GM12878 (cell line): ENCODE data around the gene CTSO. TPM values are rescaled to one million over a fixed set of nuclear protein-coding genes. Genes with fewer than 3 reads are reported as not detected.

ENCODE experiments used
- ATAC-seq: fragments of 200-7000 bp; cut with Tn5 transposase; 3 replicates; pipeline ENCODE4 v1.9.1; 2020; ENCODE audit warnings: mild to moderate bottlenecking, moderate library complexity
- BruUV-seq: library from RNA; stranded (reverse); fragments of 400-500 nt; replicated peaks from 2 replicates; lab custom pipeline; 2021; lab: Mats Ljungman, UMichigan
- CTCF ChIA-PET: fragments of 300-600 bp; sonication (Branson Sonifier 250); formaldehyde crosslinking; extraction: SDS; loops from one replicate; lab custom pipeline; 2021; ENCODE audit warnings: inconsistent platforms; lab: Yijun Ruan, JAX
- POLR2A ChIA-PET: fragments of 350-600 bp; formaldehyde crosslinking; extraction: SDS; loops from one replicate; lab custom pipeline; 2021; ENCODE audit warnings: inconsistent platforms; lab: Charles Lee
- RAD21 ChIA-PET: fragments of 300-600 bp; sonication (Branson Sonifier 250); formaldehyde crosslinking; loops from one replicate; lab custom pipeline; 2023; ENCODE audit warnings: antibody characterized with exemption; ENCODE audit not compliant: unreplicated experiment; lab: Charles Lee
- SMC1A ChIA-PET: fragments of 300-600 bp; sonication (Branson Sonifier 250); formaldehyde crosslinking; loops from one replicate; lab custom pipeline; 2023; ENCODE audit not compliant: unreplicated experiment, uncharacterized antibody; lab: Charles Lee
- DNase-seq: peaks from one replicate; pipeline ENCODE4 v3.0.0-alpha.2; 2011; ENCODE audit warnings: low read depth, low spot score
- FAIRE-seq: peaks from 3 replicates; lab custom pipeline; 2011; peaks lifted over from hg19 to GRCh38; lab: Jason Lieb, UNC
- H2AFZ ChIP-seq: 2 replicates; pipeline ENCODE4 v1.6.0; 2011; ENCODE audit warnings: low read depth, low read length, control low read depth; ENCODE audit not compliant: control insufficient read depth
- H3K27ac ChIP-seq: 2 replicates; pipeline ENCODE4 v1.5.1; 2011; ENCODE audit warnings: control low read depth; ENCODE audit not compliant: control insufficient read depth, insufficient read depth
- H3K27me3 ChIP-seq, 2 experiments: replicated peaks in 1 of 2; 2 replicates each; pipeline versions ENCODE4 v1.6.0 to v1.6.1; 2011; ENCODE audit warnings: low read length in 1 of 2; ENCODE audit not compliant: control insufficient read depth in 2 of 2, insufficient read depth in 2 of 2
- H3K36me3 ChIP-seq, 2 experiments: 2 replicates each; pipeline ENCODE4 v1.5.1; 2011; ENCODE audit warnings: low read length in 1 of 2; ENCODE audit not compliant: control insufficient read depth in 2 of 2, insufficient read depth in 2 of 2
- H3K4me1 ChIP-seq: 2 replicates; pipeline ENCODE4 v1.6.1; 2011; ENCODE audit warnings: mild to moderate bottlenecking, low read length, moderate library complexity, mixed read lengths; ENCODE audit not compliant: control insufficient read depth, insufficient read depth
- H3K4me2 ChIP-seq: 2 replicates; pipeline ENCODE4 v1.6.0; 2011; ENCODE audit warnings: control low read depth; ENCODE audit not compliant: control insufficient read depth, insufficient read depth
- H3K4me3 ChIP-seq: fragments of 200-600 bp; sonication (generic); 2 replicates; pipeline ENCODE4 v1.5.1; 2016
- H3K79me2 ChIP-seq: 2 replicates; pipeline ENCODE4 v1.6.0; 2011; ENCODE audit warnings: low read length; ENCODE audit not compliant: control insufficient read depth, insufficient read depth
- H3K9ac ChIP-seq: 2 replicates; pipeline ENCODE4 v1.8.0; 2011; ENCODE audit warnings: low read length, control low read depth, mixed read lengths; ENCODE audit not compliant: control insufficient read depth, insufficient read depth
- H3K9me3 ChIP-seq: replicated peaks from 3 replicates; pipeline ENCODE4 v1.5.1; 2011; ENCODE audit warnings: mild to moderate bottlenecking, low read length; ENCODE audit not compliant: control insufficient read depth, insufficient read depth
- H4K20me1 ChIP-seq: 2 replicates; pipeline ENCODE4 v1.6.0; 2011; ENCODE audit not compliant: control insufficient read depth, insufficient read depth
- ATF3 ChIP-seq: IDR thresholded peaks from 2 replicates; pipeline ENCODE4 v1.6.1; 2011; ENCODE audit warnings: low read depth, mild to moderate bottlenecking, low read length, moderate library complexity, borderline replicate concordance; ENCODE audit errors: extremely low read depth
- ATF7 ChIP-seq: fragments of 450-650 bp; IDR thresholded peaks from 2 replicates; pipeline ENCODE4 v1.6.1; 2016; ENCODE audit warnings: low read depth, mild to moderate bottlenecking
- BMI1 ChIP-seq: fragments of 450-650 bp; IDR thresholded peaks from 2 replicates; pipeline ENCODE4 v1.6.1; 2016; ENCODE audit warnings: mild to moderate bottlenecking, moderate library complexity, borderline replicate concordance
- CHD2 ChIP-seq: IDR thresholded peaks from 2 replicates; pipeline ENCODE4 v1.6.1; 2011; ENCODE audit warnings: low read depth, low read length, improper control_type of control experiment, borderline replicate concordance
- HDAC6 ChIP-seq: fragments of 200-600 bp; sonication (generic); IDR thresholded peaks from one replicate; pipeline ENCODE4 v1.8.0; 2017; ENCODE audit warnings: antibody characterized with exemption; ENCODE audit not compliant: unreplicated experiment
- LARP7 ChIP-seq: fragments of 450-650 bp; IDR thresholded peaks from 2 replicates; pipeline ENCODE4 v1.6.1; 2017; ENCODE audit warnings: mild to moderate bottlenecking
- MEF2A ChIP-seq: IDR thresholded peaks from 2 replicates; pipeline ENCODE4 v1.6.1; 2011; ENCODE audit warnings: low read depth, mild to moderate bottlenecking, low read length, moderate library complexity; ENCODE audit not compliant: insufficient read depth
- MYC ChIP-seq: IDR thresholded peaks from 2 replicates; pipeline ENCODE4 v1.6.1; 2011; ENCODE audit warnings: mild to moderate bottlenecking, low read length, moderate library complexity, inconsistent platforms; ENCODE audit not compliant: insufficient read depth, insufficient replicate concordance, insufficient read length, severe bottlenecking
- NFYA ChIP-seq: IDR thresholded peaks from 2 replicates; pipeline ENCODE4 v1.6.1; 2011; ENCODE audit warnings: low read depth, mild to moderate bottlenecking, low read length, improper control_type of control experiment, borderline replicate concordance
- RUNX3 ChIP-seq: IDR thresholded peaks from 2 replicates; pipeline ENCODE4 v1.6.1; 2012; ENCODE audit warnings: low read length, inconsistent platforms
- SPI1 ChIP-seq: IDR thresholded peaks from 2 replicates; pipeline ENCODE4 v1.6.1; 2011; ENCODE audit warnings: low read depth, mild to moderate bottlenecking, low read length, moderate library complexity, borderline replicate concordance; ENCODE audit not compliant: insufficient read depth
- STAT3 ChIP-seq: IDR thresholded peaks from 2 replicates; pipeline ENCODE4 v1.6.1; 2011; ENCODE audit warnings: low read depth, low read length, improper control_type of control experiment
- USF2 ChIP-seq: IDR thresholded peaks from 2 replicates; pipeline ENCODE4 v1.6.1; 2011; ENCODE audit warnings: low read depth, low read length, improper control_type of control experiment, borderline replicate concordance
- YBX1 ChIP-seq: fragments of 450-650 bp; IDR thresholded peaks from 2 replicates; pipeline ENCODE4 v1.6.1; 2016; ENCODE audit warnings: antibody characterized with exemption
- ZBTB33 ChIP-seq: fragments of 450-650 bp; IDR thresholded peaks from 2 replicates; pipeline ENCODE4 v1.6.1; 2017; ENCODE audit warnings: mild to moderate bottlenecking
- ZNF207 ChIP-seq: fragments of 450-650 bp; IDR thresholded peaks from 2 replicates; pipeline ENCODE4 v1.6.1; 2014; ENCODE audit warnings: antibody characterized with exemption, mild to moderate bottlenecking, borderline replicate concordance
- ZZZ3 ChIP-seq: IDR thresholded peaks from 2 replicates; pipeline ENCODE4 v1.6.1; 2011; ENCODE audit warnings: low read depth; ENCODE audit not compliant: control insufficient read depth, insufficient read length
- WGBS: methylation state at CpG from one replicate; pipeline ENCODE4 v1.1.6; 2016; ENCODE audit warnings: low lambda C conversion rate; ENCODE audit not compliant: insufficient replicate concordance, insufficient coverage; ENCODE audit errors: missing lambda C conversion rate; 5-methylcytosine and 5-hydroxymethylcytosine counted together
- in situ Hi-C: fragments of 300-500 bp; cut with MboI; formaldehyde crosslinking; loops from 9 replicates; pipeline ENCODE4 v1.14.3; 2018; ENCODE audit warnings: mixed read lengths
- intact Hi-C: fragments of 100-400 bp; cut with micrococcal nuclease; formaldehyde crosslinking; loops from one replicate; pipeline ENCODE4 v1.14.2; 2022; ENCODE audit not compliant: unreplicated experiment
- polyA plus RNA-seq, 11 experiments: library from polyadenylated mRNA; depleted of rRNA in 4 of 11; unstranded in 6 of 11; stranded (reverse) in 5 of 11; fragments of >200 nt; fragmentation: Nextera tagmentation in 4 of 11; fragmentation: Illumina TruSeq in 1 of 11; extraction: Ambion mirVana in 4 of 11; extraction: Trizol in 1 of 11; gene quantifications; 1 replicate in 1 of 11; 2 replicates in 10 of 11; pipeline versions ENCODE4 v1.2.1 to v1.2.3, GENCODE V29; 2011 to 2016; ENCODE audit warnings: inconsistent platforms in 2 of 11, missing spikeins in 2 of 11, low read depth in 1 of 11
- total RNA-seq, 4 experiments: library from RNA; depleted of rRNA in 3 of 4; stranded (reverse); fragments of >200 nt in 3 of 4; fragmentation: Illumina TruSeq in 1 of 4; extraction: Trizol in 1 of 4; gene quantifications; 2 replicates each; pipeline versions ENCODE4 v1.2.1 to v1.2.3, GENCODE V29; 2013 to 2021
- TF ChIP-seq, protein P1 (sequence below): IDR thresholded peaks from 2 replicates; pipeline ENCODE4 v1.6.1; 2011; ENCODE audit warnings: mild to moderate bottlenecking, low read depth, low read length, moderate library complexity; ENCODE audit not compliant: insufficient replicate concordance

CTSO gene
- total and polyA plus RNA-seq, 10 of the 15 experiments (the other 5 are each of a cell fraction or from before 2014, with no cell fraction given) = 3.9 to 9.7 (median 7.0) TPM

GRCh38 chr4:155878611-155879010 lies 75.1 kb downstream of the CTSO start:
- DNase-seq = no peak
- in situ Hi-C loops = no loop called here
- POLR2A ChIA-PET = no interaction called here

More at GRCh38 chr4:155878611-155879010, 75.1 kb downstream of the CTSO start:
- ChIA-PET SMC1A (interaction anchor here (1.0 to 1.1 kb wide), 2 partner anchors 8 to 9 kb away, joined by 3 read pairs; no protein-coding TSS in a partner anchor), CTCF (no interaction called here), RAD21 (no interaction called here)
- WGBS = 3% methylated on average over 2 of the region's 2 CpGs
- TF ChIP-seq CHD2 (no peak), STAT3 (no peak), ZZZ3 (no peak), ZBTB33 (no peak), YBX1 (no peak), ATF7 (no peak), LARP7 (no peak), MYC (no peak), HDAC6 (no peak), BMI1 (no peak), RUNX3 (no peak), ATF3 (no peak), SPI1 (no peak), ZNF207 (no peak), USF2 (no peak), NFYA (no peak), MEF2A (no peak)
- TF ChIP-seq, protein P1, sequence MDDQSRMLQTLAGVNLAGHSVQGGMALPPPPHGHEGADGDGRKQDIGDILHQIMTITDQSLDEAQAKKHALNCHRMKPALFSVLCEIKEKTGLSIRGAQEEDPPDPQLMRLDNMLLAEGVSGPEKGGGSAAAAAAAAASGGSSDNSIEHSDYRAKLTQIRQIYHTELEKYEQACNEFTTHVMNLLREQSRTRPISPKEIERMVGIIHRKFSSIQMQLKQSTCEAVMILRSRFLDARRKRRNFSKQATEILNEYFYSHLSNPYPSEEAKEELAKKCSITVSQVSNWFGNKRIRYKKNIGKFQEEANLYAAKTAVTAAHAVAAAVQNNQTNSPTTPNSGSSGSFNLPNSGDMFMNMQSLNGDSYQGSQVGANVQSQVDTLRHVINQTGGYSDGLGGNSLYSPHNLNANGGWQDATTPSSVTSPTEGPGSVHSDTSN = no peak
- Histone ChIP-seq H3K36me3 (no peaks in the 10 kb centered on the region), H3K27ac (no peak overlapping the region), H2AFZ (no peak overlapping the region), H4K20me1 (no peaks in the 10 kb centered on the region), H3K9ac (no peak overlapping the region), H3K4me1 (no peaks in the 10 kb centered on the region), H3K4me3 (no peak overlapping the region), H3K27me3 (no peaks in the 10 kb centered on the region), H3K4me2 (no peak overlapping the region), H3K9me3 (no peaks in the 10 kb centered on the region; the same call in 2 of the 3 replicates), H3K79me2 (no peaks in the 10 kb centered on the region)
- FAIRE-seq (no peak), ATAC-seq (peak; percentile 39; the same call in 2 of the 3 replicates)
- BruUV-seq = no TSS peak
- intact Hi-C loops = no loop called here
